HEK293 (cell line): ENCODE results near the gene TRAPPC10.

ENCODE experiments used
- CTCF ChIA-PET: fragments of 350-600 bp; formaldehyde crosslinking; extraction: SDS; loops from one replicate; lab custom pipeline; 2021; ENCODE audit warnings: antibody characterized with exemption; lab: Yijun Ruan, JAX
- POLR2A ChIA-PET: fragments of 300-600 bp; formaldehyde crosslinking; extraction: SDS; loops from one replicate; lab custom pipeline; 2020; ENCODE audit warnings: antibody characterized with exemption, inconsistent platforms; lab: Yijun Ruan, JAX
- H3K27ac ChIP-seq: fragments of 200-500 bp; sonication (Bioruptor generic); 2 replicates; pipeline ENCODE4 v1.5.1; 2014; ENCODE audit warnings: low read depth, low read length, control low read depth, inconsistent platforms; ENCODE audit errors: extremely low read depth
- H3K36me3 ChIP-seq, 2 experiments: fragments of 200-500 bp in 1 of 2; sonication (Bioruptor generic) in 1 of 2; 1 replicate in 1 of 2; 2 replicates in 1 of 2; pipeline ENCODE4 v1.5.1; 2014 to 2017; ENCODE audit warnings: inconsistent platforms in 2 of 2, low read length in 2 of 2; ENCODE audit not compliant: control insufficient read depth in 2 of 2, insufficient read depth in 1 of 2
- H3K4me1 ChIP-seq: fragments of 200-500 bp; sonication (Bioruptor generic); 2 replicates; pipeline ENCODE4 v1.5.1; 2014; ENCODE audit warnings: mild to moderate bottlenecking, low read length, inconsistent platforms; ENCODE audit not compliant: control insufficient read depth, insufficient read depth
- H3K4me3 ChIP-seq: 2 replicates; pipeline ENCODE4 v1.5.1; 2011; ENCODE audit warnings: low read depth, mild to moderate bottlenecking, control low read depth, low read length, moderate library complexity
- H3K9me3 ChIP-seq: fragments of 200-500 bp; sonication (Bioruptor generic); 2 replicates; pipeline ENCODE4 v1.5.1; 2014; ENCODE audit warnings: low read depth, low read length, inconsistent platforms; ENCODE audit not compliant: control insufficient read depth, insufficient read depth
- KLF8 ChIP-seq: fragments of 450-650 bp; formaldehyde crosslinking; IDR thresholded peaks from 2 replicates; pipeline ENCODE4 v1.5.1; 2016; ENCODE audit warnings: missing biosample characterization, missing genetic modification characterization
- MEIS1 ChIP-seq: sonication (generic); formaldehyde crosslinking; IDR thresholded peaks from 2 replicates; pipeline ENCODE4 v1.8.1; 2022; ENCODE audit warnings: missing genetic modification reagents, mild to moderate bottlenecking, borderline replicate concordance
- OVOL3 ChIP-seq: fragments of 450-650 bp; formaldehyde crosslinking; IDR thresholded peaks from 2 replicates; pipeline ENCODE4 v1.5.1; 2016; ENCODE audit warnings: missing biosample characterization, missing genetic modification characterization
- PBX3 ChIP-seq: sonication (generic); formaldehyde crosslinking; IDR thresholded peaks from 2 replicates; pipeline ENCODE4 v1.8.1; 2022; ENCODE audit warnings: mild to moderate bottlenecking, moderate library complexity, missing genetic modification reagents
- WT1 ChIP-seq: fragments of 450-650 bp; formaldehyde crosslinking; IDR thresholded peaks from 2 replicates; pipeline ENCODE4 v1.5.1; 2016; ENCODE audit warnings: missing biosample characterization, missing genetic modification characterization
- ZBTB49 ChIP-seq: fragments of 450-650 bp; formaldehyde crosslinking; IDR thresholded peaks from 2 replicates; pipeline ENCODE4 v1.5.1; 2016; ENCODE audit warnings: missing biosample characterization, missing genetic modification characterization, low read depth
- ZIC2 ChIP-seq: fragments of 450-650 bp; formaldehyde crosslinking; IDR thresholded peaks from 2 replicates; pipeline ENCODE4 v1.5.1; 2016; ENCODE audit warnings: missing biosample characterization, missing genetic modification characterization
- ZNF132 ChIP-seq: fragments of 450-650 bp; formaldehyde crosslinking; IDR thresholded peaks from 2 replicates; pipeline ENCODE4 v1.5.1; 2017; ENCODE audit warnings: missing biosample characterization, missing genetic modification characterization, borderline replicate concordance
- ZNF133 ChIP-seq: fragments of 450-650 bp; formaldehyde crosslinking; IDR thresholded peaks from 2 replicates; pipeline ENCODE4 v1.5.1; 2016; ENCODE audit warnings: missing biosample characterization, missing genetic modification characterization
- ZNF140 ChIP-seq: fragments of 450-650 bp; formaldehyde crosslinking; IDR thresholded peaks from 2 replicates; pipeline ENCODE4 v1.5.1; 2016; ENCODE audit warnings: missing biosample characterization, missing genetic modification characterization
- ZNF2 ChIP-seq: fragments of 450-650 bp; formaldehyde crosslinking; IDR thresholded peaks from 2 replicates; pipeline ENCODE4 v1.5.1; 2016; ENCODE audit warnings: missing biosample characterization, missing genetic modification characterization
- ZNF423 ChIP-seq: fragments of 450-650 bp; formaldehyde crosslinking; IDR thresholded peaks from 2 replicates; pipeline ENCODE4 v1.5.1; 2016; ENCODE audit warnings: missing biosample characterization, missing genetic modification characterization
- ZNF600 ChIP-seq: fragments of 450-650 bp; formaldehyde crosslinking; IDR thresholded peaks from 2 replicates; pipeline ENCODE4 v1.5.1; 2016; ENCODE audit warnings: missing biosample characterization, missing genetic modification characterization
- ZSCAN4 ChIP-seq: fragments of 450-650 bp; formaldehyde crosslinking; IDR thresholded peaks from 2 replicates; pipeline ENCODE4 v1.5.1; 2017; ENCODE audit warnings: missing biosample characterization, missing genetic modification characterization

The TRAPPC10 gene

GRCh38 chr21:44047996-44048560, 36.0 kb downstream of the TRAPPC10 start:
- Histone ChIP-seq H3K27ac (no peak overlapping the region), H3K4me1 (no peaks in the 10 kb centered on the region), H3K36me3 (peaks cover 3 to 19% of the 10 kb centered on the region in 2 experiments), H3K9me3 (no peaks in the 10 kb centered on the region), H3K4me3 (no peak overlapping the region)
- no peak for TF ChIP-seq ZNF140 (tag by site-specific recombination)
- TF ChIP-seq ZSCAN4, result no peak
- no peak for TF ChIP-seq ZNF2
- TF ChIP-seq PBX3 (CRISPR knock-in tag), result no peak
- TF ChIP-seq OVOL3 (tag by site-specific recombination), result no peak
- TF ChIP-seq KLF8 (tag by site-specific recombination), result no peak
- no peak for TF ChIP-seq ZNF133 (tag by site-specific recombination)
- no peak for TF ChIP-seq ZNF132
- POLR2A ChIA-PET, result no interaction called here
- CTCF ChIA-PET, result interaction anchor here (0.8 to 1.0 kb wide), 2 partner anchors 16 to 25 kb away, joined by 3 read pairs; no protein-coding TSS in a partner anchor

GRCh38 chr21:44049182-44049581, 37.1 kb downstream of the TRAPPC10 start:
- Histone ChIP-seq H3K4me3 (no peak overlapping the region), H3K9me3 (no peaks in the 10 kb centered on the region), H3K27ac (no peak overlapping the region), H3K4me1 (no peaks in the 10 kb centered on the region), H3K36me3 (peaks cover 0 to 22% of the 10 kb centered on the region in 2 experiments; a peak in 2 of 3 replicates)
- ChIA-PET POLR2A (no interaction called here), CTCF (interaction anchor here (0.8 to 1.0 kb wide), 2 partner anchors 9 to 24 kb away, joined by 3 read pairs; no protein-coding TSS in a partner anchor)
- TF ChIP-seq ZIC2 (tag by site-specific recombination) (peak; percentile 9; the same call in 1 of the 2 replicates), ZNF423 (tag by site-specific recombination) (no peak), MEIS1 (CRISPR knock-in tag) (no peak), WT1 (tag by site-specific recombination) (peak; percentile 79; the same call in 1 of the 2 replicates)

- CTCF ChIA-PET, result interaction anchor here (1.0 kb wide), 1 partner anchor 10 kb away, joined by 3 read pairs; no protein-coding TSS in a partner anchor
- no peaks in the 10 kb centered on the region for H3K9me3 ChIP-seq
- H3K27ac ChIP-seq, result no peak overlapping the region
- no peak for TF ChIP-seq ZBTB49 (tag by site-specific recombination)
- TF ChIP-seq ZNF600 (tag by site-specific recombination), result 0 out of 2 replicates have a peak, but pooled peaks have one; percentile 38
- H3K36me3 ChIP-seq, result peaks cover 0 to 25% of the 10 kb centered on the region in 2 experiments; a peak in 2 of 3 replicates
- no peak overlapping the region for H3K4me3 ChIP-seq
- POLR2A ChIA-PET, result no interaction called here
- H3K4me1 ChIP-seq, result no peaks in the 10 kb centered on the region
These were observed 37.5 kb downstream of the TRAPPC10 start for GRCh38 chr21:44049606-44050005.
